ENCODE data around the gene GPR35.

Gene GPR35

GRCh38 chr2:240603081-240603835, 22.0 kb upstream of the GPR35 start:
- peak; percentile 6 for DNase-seq

- DNase-seq: peak; percentile 9
Observed at GRCh38 chr2:240603846-240604245, 21.4 kb upstream of the GPR35 start.

- peak; percentile 8 for DNase-seq
Observed at GRCh38 chr2:240604291-240604938, 20.9 kb upstream of the GPR35 start.

GRCh38 chr2:240604939-240605716, 20.2 kb upstream of the GPR35 start:
- peak; percentile 4 for DNase-seq

GRCh38 chr2:240605867-240606743, 19.2 kb upstream of the GPR35 start:
- peak; percentile 5 for DNase-seq

GRCh38 chr2:240611601-240612210, 13.6 kb upstream of the GPR35 start:
- no peak for DNase-seq

GRCh38 chr2:240613781-240614180, 11.5 kb upstream of the GPR35 start:
- DNase-seq: no peak

GRCh38 chr2:240614391-240614790, 10.9 kb upstream of the GPR35 start:
- DNase-seq: peak; percentile 3

GRCh38 chr2:240615396-240615795, 9.9 kb upstream of the GPR35 start:
- no peak for DNase-seq

GRCh38 chr2:240615820-240616547, 9.3 kb upstream of the GPR35 start:
- peak; percentile 2 for DNase-seq

- peak; percentile 3 for DNase-seq
Observed at GRCh38 chr2:240616860-240617666, 8.2 kb upstream of the GPR35 start.

- DNase-seq: no peak
Observed at GRCh38 chr2:240618776-240619175, 6.5 kb upstream of the GPR35 start.

- DNase-seq: peak; percentile 8
Observed at GRCh38 chr2:240619506-240620148, 5.7 kb upstream of the GPR35 start.

GRCh38 chr2:240620149-240620731, 5.0 kb upstream of the GPR35 start:
- peak; percentile 8 for DNase-seq

- peak; percentile 6 for DNase-seq
Observed at GRCh38 chr2:240620859-240621258, 4.4 kb upstream of the GPR35 start.

GRCh38 chr2:240622060-240622411, 3.2 kb upstream of the GPR35 start:
- peak; percentile 7 for DNase-seq

GRCh38 chr2:240622531-240623235, 2.6 kb upstream of the GPR35 start:
- DNase-seq: peak; percentile 15

GRCh38 chr2:240623531-240624010, 1.7 kb upstream of the GPR35 start:
- peak; percentile 9 for DNase-seq

Measured in activated naive CD4-positive, alpha-beta T cell treated with anti-CD3 and anti-CD28 coated beads, Interleukin-2, amount 50 U/mL, for 16 hours (primary cell).